HEK293 (cell line): ENCODE measurements around the gene WDR48.
A peak's percentile ranks its signal among the peaks of the same experiment; 100 is the strongest.

Source experiments
- CTCF ChIA-PET: fragments of 350-600 bp; formaldehyde crosslinking; extraction: SDS; loops from one replicate; lab custom pipeline; 2021; ENCODE audit warnings: antibody characterized with exemption; lab: Yijun Ruan, JAX
- POLR2A ChIA-PET: fragments of 300-600 bp; formaldehyde crosslinking; extraction: SDS; loops from one replicate; lab custom pipeline; 2020; ENCODE audit warnings: antibody characterized with exemption, inconsistent platforms; lab: Yijun Ruan, JAX
- H3K27ac ChIP-seq: fragments of 200-500 bp; sonication (Bioruptor generic); 2 replicates; pipeline ENCODE4 v1.5.1; 2014; ENCODE audit warnings: low read depth, low read length, control low read depth, inconsistent platforms; ENCODE audit errors: extremely low read depth
- H3K36me3 ChIP-seq, 2 experiments: fragments of 200-500 bp in 1 of 2; sonication (Bioruptor generic) in 1 of 2; 1 replicate in 1 of 2; 2 replicates in 1 of 2; pipeline ENCODE4 v1.5.1; 2014 to 2017; ENCODE audit warnings: inconsistent platforms in 2 of 2, low read length in 2 of 2; ENCODE audit not compliant: control insufficient read depth in 2 of 2, insufficient read depth in 1 of 2
- H3K4me1 ChIP-seq: fragments of 200-500 bp; sonication (Bioruptor generic); 2 replicates; pipeline ENCODE4 v1.5.1; 2014; ENCODE audit warnings: mild to moderate bottlenecking, low read length, inconsistent platforms; ENCODE audit not compliant: control insufficient read depth, insufficient read depth
- H3K4me3 ChIP-seq: 2 replicates; pipeline ENCODE4 v1.5.1; 2011; ENCODE audit warnings: low read depth, mild to moderate bottlenecking, control low read depth, low read length, moderate library complexity
- H3K9me3 ChIP-seq: fragments of 200-500 bp; sonication (Bioruptor generic); 2 replicates; pipeline ENCODE4 v1.5.1; 2014; ENCODE audit warnings: low read depth, low read length, inconsistent platforms; ENCODE audit not compliant: control insufficient read depth, insufficient read depth
- MEIS1 ChIP-seq: sonication (generic); formaldehyde crosslinking; IDR thresholded peaks from 2 replicates; pipeline ENCODE4 v1.8.1; 2022; ENCODE audit warnings: missing genetic modification reagents, mild to moderate bottlenecking, borderline replicate concordance
- ZFHX2 ChIP-seq: fragments of 450-650 bp; formaldehyde crosslinking; conservative IDR thresholded peaks from 2 replicates; pipeline ENCODE4 v1.5.1; 2016; ENCODE audit warnings: missing biosample characterization, missing genetic modification characterization
- ZNF138 ChIP-seq: fragments of 450-650 bp; formaldehyde crosslinking; IDR thresholded peaks from 2 replicates; pipeline ENCODE4 v1.5.1; 2016; ENCODE audit warnings: missing biosample characterization, missing genetic modification characterization, borderline replicate concordance
- ZNF146 ChIP-seq: fragments of 450-650 bp; formaldehyde crosslinking; IDR thresholded peaks from 2 replicates; pipeline ENCODE4 v1.5.1; 2016; ENCODE audit warnings: missing biosample characterization, missing genetic modification characterization
- ZNF155 ChIP-seq: fragments of 450-650 bp; formaldehyde crosslinking; IDR thresholded peaks from 2 replicates; pipeline ENCODE4 v1.5.1; 2016; ENCODE audit warnings: missing biosample characterization, missing genetic modification characterization
- ZNF16 ChIP-seq: fragments of 450-650 bp; formaldehyde crosslinking; IDR thresholded peaks from 2 replicates; pipeline ENCODE4 v1.5.1; 2016; ENCODE audit warnings: low read depth, missing biosample characterization, missing genetic modification characterization
- ZNF184 ChIP-seq: fragments of 450-650 bp; IDR thresholded peaks from 2 replicates; pipeline ENCODE4 v1.5.1; 2018; ENCODE audit warnings: missing biosample characterization, mild to moderate bottlenecking, missing genetic modification characterization
- ZNF202 ChIP-seq: fragments of 450-650 bp; formaldehyde crosslinking; IDR thresholded peaks from 2 replicates; pipeline ENCODE4 v1.5.1; 2016; ENCODE audit warnings: missing biosample characterization, missing genetic modification characterization, borderline replicate concordance
- ZNF266 ChIP-seq: fragments of 450-650 bp; formaldehyde crosslinking; IDR thresholded peaks from 2 replicates; pipeline ENCODE4 v1.5.1; 2016; ENCODE audit warnings: missing biosample characterization, missing genetic modification characterization, low read depth
- ZNF529 ChIP-seq: fragments of 450-650 bp; formaldehyde crosslinking; IDR thresholded peaks from 2 replicates; pipeline ENCODE4 v1.5.1; 2017; ENCODE audit warnings: missing genetic modification characterization, missing biosample characterization; ENCODE audit not compliant: insufficient replicate concordance
- ZNF548 ChIP-seq: fragments of 450-650 bp; formaldehyde crosslinking; IDR thresholded peaks from 2 replicates; pipeline ENCODE4 v1.5.1; 2016; ENCODE audit warnings: missing biosample characterization, missing genetic modification characterization
- ZNF600 ChIP-seq: fragments of 450-650 bp; formaldehyde crosslinking; IDR thresholded peaks from 2 replicates; pipeline ENCODE4 v1.5.1; 2016; ENCODE audit warnings: missing biosample characterization, missing genetic modification characterization
- ZNF623 ChIP-seq: fragments of 450-650 bp; formaldehyde crosslinking; IDR thresholded peaks from 2 replicates; pipeline ENCODE4 v1.5.1; 2016; ENCODE audit warnings: missing biosample characterization, missing genetic modification characterization
- ZNF629 ChIP-seq: fragments of 450-650 bp; formaldehyde crosslinking; IDR thresholded peaks from 2 replicates; pipeline ENCODE4 v1.5.1; 2017; ENCODE audit warnings: missing biosample characterization, missing genetic modification characterization
- ZNF837 ChIP-seq: fragments of 450-650 bp; formaldehyde crosslinking; IDR thresholded peaks from 2 replicates; pipeline ENCODE4 v1.5.1; 2016; ENCODE audit warnings: missing biosample characterization, missing genetic modification characterization
- TF ChIP-seq, protein P1 (sequence below): fragments of 450-650 bp; formaldehyde crosslinking; IDR thresholded peaks from 2 replicates; pipeline ENCODE4 v1.5.1; 2016; ENCODE audit warnings: missing biosample characterization, missing genetic modification characterization
- TF ChIP-seq, protein P2 (sequence below): fragments of 450-650 bp; formaldehyde crosslinking; IDR thresholded peaks from 2 replicates; pipeline ENCODE4 v1.5.1; 2016; ENCODE audit warnings: missing biosample characterization, missing genetic modification characterization

Gene WDR48

GRCh38 chr3:39103324-39103693 is 51.5 kb downstream of the WDR48 start:
- POLR2A ChIA-PET: no interaction called here
- H3K4me1 ChIP-seq: no peaks in the 10 kb centered on the region
- CTCF ChIA-PET: interaction anchor here (0.7 kb wide), 1 partner anchor 31 kb away, joined by 3 read pairs; no protein-coding TSS in a partner anchor
- no peaks in the 10 kb centered on the region for H3K9me3 ChIP-seq
- H3K27ac ChIP-seq: no peak overlapping the region
- TF ChIP-seq ZNF600 (tag by site-specific recombination) (peak; percentile 52; the same call in 1 of the 2 replicates), ZNF266 (no peak)
- H3K4me3 ChIP-seq: no peak overlapping the region
- peaks cover 0 to 39% of the 10 kb centered on the region in 2 experiments; a peak in 1 of 3 replicates for H3K36me3 ChIP-seq

DNA sequence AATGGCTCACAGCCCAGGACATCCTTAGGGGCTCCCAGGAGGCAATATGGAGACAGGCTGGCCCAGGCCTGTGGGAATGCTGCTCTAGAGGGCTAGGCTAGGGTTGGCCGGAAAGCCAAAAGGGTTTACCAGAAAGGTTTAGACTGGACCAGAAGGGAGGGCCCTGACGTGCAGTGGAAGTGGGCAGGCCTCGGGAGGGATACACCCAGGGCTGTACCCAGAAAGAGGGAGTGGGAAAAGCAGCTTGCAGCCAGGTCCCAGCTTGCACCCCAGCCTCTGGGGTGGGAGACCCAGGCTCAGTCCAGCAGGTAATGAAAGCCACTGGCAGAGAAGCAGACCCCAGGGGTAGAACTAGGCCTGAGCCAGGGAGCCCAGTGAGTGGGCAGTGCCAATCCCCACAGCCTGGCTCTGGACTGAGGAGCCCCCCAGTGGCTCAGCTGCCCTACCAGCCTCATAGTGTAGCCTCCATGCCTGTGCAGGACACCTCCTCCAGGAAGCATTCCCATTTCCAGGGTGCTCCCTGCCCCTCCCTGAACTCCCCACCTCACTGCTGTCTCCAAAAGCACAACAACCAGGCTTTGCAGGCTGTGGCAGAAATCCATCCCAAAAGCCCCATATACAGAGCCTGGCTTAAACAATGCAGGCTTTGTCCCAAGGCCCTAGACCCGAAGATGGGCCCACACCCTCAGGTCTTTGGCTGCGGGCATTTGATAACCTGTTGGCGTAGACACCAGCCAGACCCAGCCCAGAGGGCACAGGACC is 52.2 kb downstream of the WDR48 start:
- ChIA-PET CTCF (interaction anchor here (1.1 kb wide), 1 partner anchor 184 kb away, joined by 4 read pairs; no protein-coding TSS in a partner anchor), POLR2A (no interaction called here)
- Histone ChIP-seq H3K27ac (no peak overlapping the region), H3K4me1 (no peaks in the 10 kb centered on the region), H3K9me3 (no peaks in the 10 kb centered on the region), H3K4me3 (no peak overlapping the region), H3K36me3 (peaks cover 0 to 32% of the 10 kb centered on the region in 2 experiments; a peak in 1 of 3 replicates)
- TF ChIP-seq ZNF16 (tag by site-specific recombination) (no peak), ZNF146 (tag by site-specific recombination) (no peak)
- TF ChIP-seq, protein P1, sequence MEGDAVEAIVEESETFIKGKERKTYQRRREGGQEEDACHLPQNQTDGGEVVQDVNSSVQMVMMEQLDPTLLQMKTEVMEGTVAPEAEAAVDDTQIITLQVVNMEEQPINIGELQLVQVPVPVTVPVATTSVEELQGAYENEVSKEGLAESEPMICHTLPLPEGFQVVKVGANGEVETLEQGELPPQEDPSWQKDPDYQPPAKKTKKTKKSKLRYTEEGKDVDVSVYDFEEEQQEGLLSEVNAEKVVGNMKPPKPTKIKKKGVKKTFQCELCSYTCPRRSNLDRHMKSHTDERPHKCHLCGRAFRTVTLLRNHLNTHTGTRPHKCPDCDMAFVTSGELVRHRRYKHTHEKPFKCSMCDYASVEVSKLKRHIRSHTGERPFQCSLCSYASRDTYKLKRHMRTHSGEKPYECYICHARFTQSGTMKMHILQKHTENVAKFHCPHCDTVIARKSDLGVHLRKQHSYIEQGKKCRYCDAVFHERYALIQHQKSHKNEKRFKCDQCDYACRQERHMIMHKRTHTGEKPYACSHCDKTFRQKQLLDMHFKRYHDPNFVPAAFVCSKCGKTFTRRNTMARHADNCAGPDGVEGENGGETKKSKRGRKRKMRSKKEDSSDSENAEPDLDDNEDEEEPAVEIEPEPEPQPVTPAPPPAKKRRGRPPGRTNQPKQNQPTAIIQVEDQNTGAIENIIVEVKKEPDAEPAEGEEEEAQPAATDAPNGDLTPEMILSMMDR: no peak

GRCh38 chr3:39104961-39105686 is 53.3 kb downstream of the WDR48 start:
- H3K4me1 ChIP-seq: no peaks in the 10 kb centered on the region
- no peaks in the 10 kb centered on the region for H3K9me3 ChIP-seq
- H3K4me3 ChIP-seq: no peak overlapping the region
- POLR2A ChIA-PET: no interaction called here
- H3K36me3 ChIP-seq: peaks cover 0 to 20% of the 10 kb centered on the region in 2 experiments; a peak in 1 of 3 replicates
- no peak overlapping the region for H3K27ac ChIP-seq
- CTCF ChIA-PET: interaction anchor here (1.1 to 1.6 kb wide), 3 partner anchors 183 to 187 kb away, joined by 4 to 11 read pairs (median 5); no protein-coding TSS in a partner anchor
- TF ChIP-seq ZNF155 (tag by site-specific recombination) (no peak), ZFHX2 (tag by site-specific recombination) (no peak), ZNF548 (tag by site-specific recombination) (peak; percentile 94), ZNF837 (tag by site-specific recombination) (no peak), ZNF529 (tag by site-specific recombination) (no peak)

DNA sequence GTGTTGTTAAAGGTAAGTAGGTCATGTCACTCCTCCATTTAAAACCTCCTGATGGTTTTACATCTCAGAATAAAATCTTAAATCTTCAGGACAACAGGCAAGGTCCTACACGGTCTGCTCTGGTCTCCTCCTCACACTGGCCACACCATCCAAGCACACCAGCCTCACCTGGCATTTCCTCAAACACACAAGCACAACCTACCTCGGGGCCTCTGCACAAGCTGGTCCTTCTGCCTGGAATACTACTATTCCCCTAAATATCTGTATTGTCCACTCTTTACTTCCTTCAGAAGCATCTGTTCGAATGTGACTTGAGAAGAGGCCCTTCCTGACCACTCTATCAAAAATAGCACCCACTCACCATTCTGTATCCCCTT is 53.9 kb downstream of the WDR48 start:
- Histone ChIP-seq H3K27ac (no peak overlapping the region), H3K4me1 (no peaks in the 10 kb centered on the region), H3K4me3 (no peak overlapping the region), H3K9me3 (no peaks in the 10 kb centered on the region), H3K36me3 (peaks cover 0 to 15% of the 10 kb centered on the region in 2 experiments; a peak in 1 of 3 replicates)
- TF ChIP-seq ZNF202 (tag by site-specific recombination) (no peak), ZNF629 (no peak), ZFHX2 (tag by site-specific recombination) (no peak), ZNF623 (tag by site-specific recombination) (peak; percentile 65), ZNF138 (tag by site-specific recombination) (no peak), MEIS1 (CRISPR knock-in tag) (no peak), ZNF184 (no peak)
- TF ChIP-seq, protein P2, sequence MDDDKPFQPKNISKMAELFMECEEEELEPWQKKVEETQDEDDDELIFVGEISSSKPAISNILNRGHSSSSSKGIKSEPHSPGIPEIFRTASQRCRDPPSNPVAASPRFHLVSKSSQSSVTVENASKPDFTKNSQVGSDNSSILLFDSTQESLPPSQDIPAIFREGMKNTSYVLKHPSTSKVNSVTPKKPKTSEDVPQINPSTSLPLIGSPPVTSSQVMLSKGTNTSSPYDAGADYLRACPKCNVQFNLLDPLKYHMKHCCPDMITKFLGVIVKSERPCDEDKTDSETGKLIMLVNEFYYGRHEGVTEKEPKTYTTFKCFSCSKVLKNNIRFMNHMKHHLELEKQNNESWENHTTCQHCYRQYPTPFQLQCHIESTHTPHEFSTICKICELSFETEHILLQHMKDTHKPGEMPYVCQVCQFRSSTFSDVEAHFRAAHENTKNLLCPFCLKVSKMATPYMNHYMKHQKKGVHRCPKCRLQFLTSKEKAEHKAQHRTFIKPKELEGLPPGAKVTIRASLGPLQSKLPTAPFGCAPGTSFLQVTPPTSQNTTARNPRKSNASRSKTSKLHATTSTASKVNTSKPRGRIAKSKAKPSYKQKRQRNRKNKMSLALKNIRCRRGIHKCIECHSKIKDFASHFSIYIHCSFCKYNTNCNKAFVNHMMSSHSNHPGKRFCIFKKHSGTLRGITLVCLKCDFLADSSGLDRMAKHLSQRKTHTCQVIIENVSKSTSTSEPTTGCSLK: no peak
- POLR2A ChIA-PET: no interaction called here
- CTCF ChIA-PET: interaction anchor here (0.8 to 1.6 kb wide), 3 partner anchors 84 to 186 kb away, joined by 3 to 11 read pairs (median 5); no protein-coding TSS in a partner anchor
